ENCODE results near the gene GPAM. TPM values are rescaled to one million over a fixed set of nuclear protein-coding genes. Genes with fewer than 3 reads are reported as not detected.

Gene GPAM
- total and polyA plus RNA-seq, 2 of the 8 experiments (the other 6 are each of a cell fraction or from before 2014, with no cell fraction given), result 5.5 to 15.5 TPM

DNA sequence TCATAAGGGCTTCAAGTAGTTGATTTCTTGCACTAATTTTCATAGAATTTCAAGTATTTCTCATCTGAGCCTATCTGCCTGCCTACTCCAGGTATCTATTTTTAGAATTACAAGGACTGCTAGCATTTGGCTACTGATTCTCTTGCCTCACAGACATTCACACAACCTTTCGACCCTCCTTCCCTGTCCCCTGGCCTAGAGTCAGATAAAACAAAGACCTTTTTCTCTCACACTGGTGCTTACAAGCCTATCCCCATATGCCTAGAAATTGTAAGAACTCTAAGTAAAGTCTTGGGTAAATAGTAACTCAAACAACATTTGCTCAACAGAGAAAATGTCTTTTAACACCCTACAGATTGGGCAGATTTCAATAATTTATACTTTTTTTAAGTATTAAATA, 6.3 kb downstream of the GPAM start:
- 80% methylated on average over 1 of the region's 1 CpG; no CpG with 5 or more reads in 1 of the 2 experiments for WGBS, 2 experiments (ENCODE audit: extremely low coverage in 1 of 2, insufficient coverage in 1 of 2, insufficient read length in 1 of 2, insufficient replicate concordance in 2 of 2, low coverage in 1 of 2, low lambda C conversion rate in 2 of 2, missing lambda C conversion rate in 1 of 2)
- Histone ChIP-seq H2BK20ac (ENCODE audit: low read length) (no peak overlapping the region), H2BK15ac (ENCODE audit: low read length) (no peak overlapping the region), H3K4me3 (ENCODE audit: extremely low read depth in 1 of 4, insufficient read depth in 2 of 4, low read depth in 3 of 4, low read length in 4 of 4) (no peak overlapping the region), H3K79me2 (ENCODE audit: control insufficient read depth in 1 of 2, insufficient read depth in 2 of 2, low read length in 2 of 2) (no peaks in the 10 kb centered on the region), H3K56ac (replicated peaks; ENCODE audit: insufficient read length, low read depth, low read length) (no peak overlapping the region), H3K27ac (ENCODE audit: low read depth, low read length) (no peak overlapping the region), H3K27me3 (replicated peaks in 1 of 4; ENCODE audit: control insufficient read depth in 3 of 4, extremely low read depth in 1 of 4, insufficient read depth in 3 of 4, low read length in 3 of 4) (no peaks in the 10 kb centered on the region), H4K8ac (ENCODE audit: extremely low read depth, insufficient read depth, low read length) (no peak overlapping the region), H3K4ac (replicated peaks; ENCODE audit: insufficient read length, low read depth, low read length) (no peak overlapping the region), H3K9ac (replicated peaks in 1 of 4; ENCODE audit: extremely low read depth in 1 of 4, low read depth in 3 of 4, low read length in 3 of 4) (no peak overlapping the region), H3K23me2 (ENCODE audit: low read depth, low read length) (no peaks in the 10 kb centered on the region), H2BK5ac (ENCODE audit: low read depth, low read length) (no peak overlapping the region), H2AFZ (ENCODE audit: low read length) (no peak overlapping the region), H3K14ac (ENCODE audit: insufficient read length) (no peak overlapping the region), H2BK12ac (ENCODE audit: low read depth, low read length) (no peak overlapping the region), H3K18ac (ENCODE audit: extremely low read depth, low read length) (no peak overlapping the region), H3K9me3 (ENCODE audit: insufficient read depth in 2 of 2, low read depth in 1 of 2, low read length in 1 of 2) (no peaks in the 10 kb centered on the region), H3K79me1 (ENCODE audit: low read depth, low read length) (no peaks in the 10 kb centered on the region), H4K5ac (ENCODE audit: insufficient read length, low read depth, low read length) (no peak overlapping the region), H2BK120ac (replicated peaks; ENCODE audit: low read depth, low read length) (no peak overlapping the region), H3K4me1 (replicated peaks in 1 of 4; ENCODE audit: control insufficient read depth in 3 of 4, insufficient read depth in 4 of 4, low read length in 3 of 4) (no peaks in the 10 kb centered on the region; a peak in 2 of 7 replicates), H3K23ac (ENCODE audit: insufficient read length) (no peak overlapping the region), H3K36me3 (ENCODE audit: control insufficient read depth in 2 of 4, insufficient read depth in 4 of 4, low read length in 3 of 4) (peaks cover 7 to 48% (median 20%) of the 10 kb centered on the region in 4 experiments), H2AK5ac (ENCODE audit: low read depth, low read length) (no peak overlapping the region), H4K91ac (replicated peaks; ENCODE audit: insufficient read length, low read length) (no peak overlapping the region), H4K20me1 (replicated peaks in 1 of 2; ENCODE audit: control insufficient read depth in 1 of 2, insufficient read depth in 2 of 2, low read length in 2 of 2) (no peaks in the 10 kb centered on the region), H3K4me2 (ENCODE audit: insufficient read depth in 1 of 2, low read depth in 2 of 2, low read length in 2 of 2) (no peak overlapping the region)
- ChIA-PET CTCF (ENCODE audit: partially characterized antibody) (interaction anchor here (0.7 kb wide), 1 partner anchor 40 kb away, joined by 3 read pairs; no protein-coding TSS in a partner anchor), POLR2A (ENCODE audit: partially characterized antibody) (no interaction called here)
- no peak for FAIRE-seq
- no peak for DNase-seq (ENCODE audit: low read depth in 1 of 2, low spot score in 2 of 2)
- TF ChIP-seq TCF12 (IDR thresholded peaks at IDR 0.05; ENCODE audit: low read depth, low read length) (no peak), GABPA (IDR thresholded peaks at IDR 0.05; ENCODE audit: borderline replicate concordance, insufficient read depth, low read length) (no peak), BRCA1 (IDR thresholded peaks at IDR 0.05; ENCODE audit: low read depth, low read length) (no peak), PHF8 (conservative IDR thresholded peaks at IDR 0.05; ENCODE audit: low read depth, low read length) (no peak), KDM1A (IDR thresholded peaks at IDR 0.05; ENCODE audit: borderline replicate concordance, low read length) (no peak), CBX8 (IDR thresholded peaks at IDR 0.05; ENCODE audit: borderline replicate concordance, low read depth, low read length) (no peak), EGR1 (IDR thresholded peaks at IDR 0.05; ENCODE audit: borderline replicate concordance, low read depth, low read length) (no peak), BCL11A (IDR thresholded peaks at IDR 0.05; ENCODE audit: low read depth in 2 of 2, low read length in 2 of 2) (no peak), YY1 (IDR thresholded peaks at IDR 0.05; ENCODE audit: low read depth, low read length) (no peak), JUN (IDR thresholded peaks at IDR 0.05; ENCODE audit: low read depth, low read length) (no peak), FOSL1 (IDR thresholded peaks at IDR 0.05; ENCODE audit: insufficient read depth, low read depth, low read length) (no peak), RFX5 (IDR thresholded peaks at IDR 0.05; ENCODE audit: borderline replicate concordance, low read depth, low read length) (no peak)
- TF ChIP-seq, protein P1, sequence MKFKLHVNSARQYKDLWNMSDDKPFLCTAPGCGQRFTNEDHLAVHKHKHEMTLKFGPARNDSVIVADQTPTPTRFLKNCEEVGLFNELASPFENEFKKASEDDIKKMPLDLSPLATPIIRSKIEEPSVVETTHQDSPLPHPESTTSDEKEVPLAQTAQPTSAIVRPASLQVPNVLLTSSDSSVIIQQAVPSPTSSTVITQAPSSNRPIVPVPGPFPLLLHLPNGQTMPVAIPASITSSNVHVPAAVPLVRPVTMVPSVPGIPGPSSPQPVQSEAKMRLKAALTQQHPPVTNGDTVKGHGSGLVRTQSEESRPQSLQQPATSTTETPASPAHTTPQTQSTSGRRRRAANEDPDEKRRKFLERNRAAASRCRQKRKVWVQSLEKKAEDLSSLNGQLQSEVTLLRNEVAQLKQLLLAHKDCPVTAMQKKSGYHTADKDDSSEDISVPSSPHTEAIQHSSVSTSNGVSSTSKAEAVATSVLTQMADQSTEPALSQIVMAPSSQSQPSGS (IDR thresholded peaks at IDR 0.05; ENCODE audit: low read length), result no peak

Data from H1 (cell line).